ENCODE measurements around the gene PXMP2.

Gene PXMP2

GRCh38 chr12:132687211-132688164, at the start of gene PXMP2, which contains the start of gene POLE:
TSS of gene PXMP2 (plus strand) at chr12:132687587. CDS start at chr12:132687671, 84 bp downstream.
TSS of gene POLE (minus strand) at chr12:132687342. CDS start at chr12:132687315, 27 bp downstream.
- DNase-seq, result peak; percentile 97

- DNase-seq, result no peak
Observed at GRCh38 chr12:132637811-132638210, 49.6 kb upstream of the PXMP2 start.

DNA sequence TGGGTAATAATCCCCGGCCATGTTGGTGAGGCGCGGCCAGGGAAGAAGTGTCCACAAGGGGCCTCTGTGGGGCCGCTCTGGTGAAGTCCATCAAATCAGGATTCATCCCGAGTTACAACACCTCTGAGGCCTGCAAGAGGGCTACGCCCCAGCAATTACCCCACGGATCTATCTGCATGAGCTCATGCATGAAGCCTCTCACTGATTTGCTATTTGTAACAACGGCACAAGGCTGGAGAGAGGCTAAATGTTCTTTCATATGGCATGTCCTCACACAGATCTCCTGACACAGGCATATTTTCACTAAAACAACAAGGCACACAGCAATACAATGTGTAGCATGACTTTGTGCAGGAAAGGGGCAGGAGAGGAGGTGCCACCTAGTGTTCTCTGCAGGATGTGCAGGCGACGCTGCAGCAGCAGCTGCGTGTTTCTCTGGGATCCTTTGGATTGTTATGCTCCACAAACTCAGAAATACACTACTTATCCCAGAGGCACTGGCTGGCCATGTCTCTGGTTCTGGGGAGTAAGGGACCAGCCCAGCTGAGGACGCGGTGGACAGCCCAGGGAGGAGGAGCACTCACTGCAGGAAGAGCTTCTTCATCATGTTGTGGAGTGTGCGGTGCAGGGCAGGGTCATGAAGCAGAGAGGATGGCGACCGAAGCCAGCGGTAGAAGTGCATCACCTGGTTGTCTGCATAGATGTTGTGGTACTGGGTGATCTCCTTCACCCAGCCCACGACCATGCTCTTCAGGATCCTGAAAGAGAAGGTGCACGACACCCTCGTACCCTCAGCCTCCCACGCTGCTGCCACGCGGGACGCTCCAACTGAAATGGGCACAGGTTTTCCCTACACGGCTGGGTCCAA, 48.6 kb upstream of the PXMP2 start:
- DNase-seq, result peak; percentile 24

DNA sequence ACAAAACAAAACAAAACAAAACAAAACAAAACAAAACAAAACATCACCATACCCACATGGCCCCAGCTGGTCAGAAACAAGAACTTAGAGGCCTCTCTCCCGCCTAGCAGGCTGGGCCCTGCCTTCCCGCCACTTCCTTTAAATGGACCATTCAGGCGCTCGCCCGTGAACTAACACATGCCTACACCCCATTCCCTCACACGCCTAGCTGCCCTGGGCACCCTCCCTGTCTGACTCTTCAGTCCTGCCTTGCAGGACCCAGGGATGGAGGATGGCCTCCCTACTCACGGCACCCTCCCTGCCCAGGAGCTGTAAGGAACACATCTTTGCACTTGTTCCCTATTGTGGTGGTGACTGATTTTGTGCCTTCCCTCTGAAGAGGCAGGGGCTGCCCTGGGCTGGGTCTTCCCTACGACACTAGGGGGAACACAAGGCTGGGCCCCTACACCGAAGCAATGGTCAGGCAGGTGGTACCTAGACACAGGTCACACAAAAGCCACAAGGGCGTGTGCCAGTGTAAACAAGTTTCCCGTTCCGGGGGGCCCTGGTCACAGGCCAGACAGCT, 47.3 kb upstream of the PXMP2 start:
- DNase-seq, result no peak

DNA sequence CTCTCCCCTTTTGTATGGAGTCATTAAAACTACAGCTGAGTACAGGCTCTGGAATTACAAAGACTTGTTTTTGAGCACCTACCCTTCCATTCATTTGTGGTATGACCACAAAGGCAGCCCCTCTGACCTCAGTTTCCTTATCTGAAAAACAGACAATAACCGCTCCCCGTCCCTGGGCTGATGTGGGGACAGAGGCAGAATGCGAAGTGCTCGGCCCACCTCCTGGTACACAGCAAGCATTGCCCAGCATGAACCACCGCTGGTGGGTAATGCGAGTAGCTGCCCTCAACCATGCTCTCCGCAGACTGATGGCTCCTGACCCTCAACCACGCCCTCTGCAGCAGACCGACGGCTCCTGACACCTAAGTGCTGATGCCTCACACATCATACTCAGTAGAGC, 46.5 kb upstream of the PXMP2 start:
- no peak for DNase-seq

DNA sequence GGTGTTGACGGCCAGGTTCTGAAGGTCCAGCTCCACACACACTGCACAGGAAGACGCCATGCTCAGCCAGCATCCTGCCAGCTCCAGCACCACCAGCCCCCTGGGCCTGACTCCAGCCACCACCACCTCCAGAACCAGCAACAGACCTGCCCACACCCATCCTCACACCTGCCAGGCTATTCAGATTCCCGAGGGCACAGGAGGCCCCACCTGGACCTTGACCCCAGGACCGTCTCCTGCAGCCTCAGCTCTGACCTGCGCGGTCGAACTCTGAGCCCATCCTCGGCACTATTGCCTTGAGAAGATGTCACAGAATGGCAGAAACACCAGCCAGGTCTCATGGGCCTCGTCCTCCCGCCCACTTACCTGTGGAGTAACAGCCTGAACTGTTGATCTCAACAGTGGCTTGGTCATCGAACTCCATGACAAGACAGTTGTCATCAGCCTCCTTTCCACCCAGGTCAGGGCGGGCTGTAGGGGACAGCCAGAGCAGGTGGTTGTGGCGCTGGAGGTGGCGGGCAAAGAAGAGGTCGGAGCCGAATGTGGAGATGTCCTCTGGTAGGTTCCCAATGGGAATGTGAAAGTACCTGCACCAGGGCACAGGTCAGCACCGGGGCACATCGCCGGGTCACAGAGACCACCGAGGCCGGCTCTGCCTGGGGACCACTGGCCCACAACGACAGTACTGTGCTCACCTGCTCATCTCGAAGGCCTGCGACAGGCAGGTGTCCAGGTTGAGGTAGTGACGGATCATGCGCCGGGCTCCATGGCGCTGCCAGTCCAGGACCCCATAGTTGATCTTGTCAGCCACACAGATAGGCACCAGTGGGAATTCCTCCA, 45.4 kb upstream of the PXMP2 start:
- no peak for DNase-seq

DNA sequence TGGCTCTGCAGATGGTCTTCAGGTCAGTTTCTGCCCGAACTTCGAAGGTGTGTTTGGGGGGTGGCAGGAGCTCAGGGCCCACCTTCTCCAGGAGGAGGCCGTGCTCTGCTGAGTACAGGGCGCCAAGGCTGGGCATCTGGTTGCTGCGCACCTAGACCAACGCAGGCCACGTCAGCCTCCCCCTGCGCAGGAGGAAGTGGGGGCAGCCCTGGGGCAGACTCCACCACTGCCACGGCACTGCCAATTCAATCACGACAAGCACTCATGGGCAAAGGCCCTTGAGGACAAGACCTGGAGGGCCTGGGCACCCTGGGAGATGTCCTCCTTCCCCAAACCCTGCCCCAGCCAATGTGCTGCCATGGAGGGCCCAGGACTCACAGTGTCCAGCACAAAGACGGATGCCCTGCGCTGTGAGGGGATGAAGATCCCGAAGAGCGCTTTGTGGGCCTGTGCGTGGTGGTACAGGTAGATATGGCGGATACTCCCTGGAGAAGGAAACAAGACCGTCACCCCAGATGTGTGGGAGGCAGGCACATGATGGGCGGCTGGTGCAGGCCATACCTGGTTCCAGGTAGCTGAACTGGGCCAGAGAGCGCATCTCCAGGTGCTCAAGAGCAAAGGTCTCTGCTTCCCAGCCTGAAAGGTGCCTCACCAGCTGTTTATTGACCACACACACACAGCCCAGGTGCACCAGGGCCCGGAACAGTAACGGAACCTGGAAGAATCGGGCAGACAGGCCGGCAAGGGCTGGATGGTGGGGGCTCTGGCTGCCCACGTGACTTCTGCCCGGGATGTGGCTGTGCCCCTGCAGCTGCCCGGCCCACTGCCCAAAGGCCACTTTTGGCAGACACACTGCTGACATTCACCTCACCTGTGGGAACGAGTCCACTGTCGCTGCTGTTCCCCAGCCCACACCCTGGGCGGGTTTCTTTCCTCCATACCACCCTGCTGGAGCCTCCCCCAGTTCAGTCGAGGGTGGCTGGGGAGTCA, 44.2 kb upstream of the PXMP2 start:
- DNase-seq, result no peak

DNA sequence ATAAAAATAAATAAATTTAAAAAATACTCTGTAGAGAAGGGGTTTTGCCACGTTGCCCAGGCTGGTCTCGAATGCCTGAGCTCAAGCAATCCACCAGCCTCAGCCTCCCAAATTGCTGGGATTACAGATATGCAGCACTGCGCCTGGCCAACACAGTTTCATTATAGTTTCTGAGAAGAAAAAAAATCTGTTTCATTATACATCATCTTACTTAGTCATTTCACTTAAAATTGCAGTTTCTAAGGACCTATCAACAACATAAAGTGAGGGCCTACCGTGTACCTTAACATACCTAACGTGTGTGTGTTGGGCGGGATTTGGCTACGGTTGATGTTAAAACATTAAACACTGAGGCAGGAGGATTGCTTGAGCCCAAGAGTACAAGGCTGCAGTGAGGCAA, 40.5 kb upstream of the PXMP2 start:
- DNase-seq, result peak; percentile 50

DNA sequence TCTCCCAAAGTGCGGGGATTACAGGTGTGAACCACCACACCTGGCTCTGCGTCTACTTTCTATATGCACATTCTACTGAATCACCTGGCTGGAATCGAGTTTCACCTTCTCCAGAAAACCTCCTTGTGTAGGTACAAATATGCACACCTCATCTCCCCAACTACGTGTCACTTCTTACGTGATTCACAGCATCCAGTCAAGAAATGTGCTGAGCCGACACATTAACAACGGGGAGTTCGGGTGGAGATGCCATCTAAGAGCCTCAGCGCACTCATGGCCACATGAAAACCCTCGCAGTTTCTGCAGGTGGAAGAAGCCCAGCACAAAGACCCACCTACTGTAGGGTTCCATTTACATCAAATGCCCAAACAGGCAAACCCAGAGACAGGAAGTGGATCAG, 39.5 kb upstream of the PXMP2 start:
- DNase-seq, result no peak

GRCh38 chr12:132648616-132649225, 38.7 kb upstream of the PXMP2 start:
- DNase-seq, result no peak

DNA sequence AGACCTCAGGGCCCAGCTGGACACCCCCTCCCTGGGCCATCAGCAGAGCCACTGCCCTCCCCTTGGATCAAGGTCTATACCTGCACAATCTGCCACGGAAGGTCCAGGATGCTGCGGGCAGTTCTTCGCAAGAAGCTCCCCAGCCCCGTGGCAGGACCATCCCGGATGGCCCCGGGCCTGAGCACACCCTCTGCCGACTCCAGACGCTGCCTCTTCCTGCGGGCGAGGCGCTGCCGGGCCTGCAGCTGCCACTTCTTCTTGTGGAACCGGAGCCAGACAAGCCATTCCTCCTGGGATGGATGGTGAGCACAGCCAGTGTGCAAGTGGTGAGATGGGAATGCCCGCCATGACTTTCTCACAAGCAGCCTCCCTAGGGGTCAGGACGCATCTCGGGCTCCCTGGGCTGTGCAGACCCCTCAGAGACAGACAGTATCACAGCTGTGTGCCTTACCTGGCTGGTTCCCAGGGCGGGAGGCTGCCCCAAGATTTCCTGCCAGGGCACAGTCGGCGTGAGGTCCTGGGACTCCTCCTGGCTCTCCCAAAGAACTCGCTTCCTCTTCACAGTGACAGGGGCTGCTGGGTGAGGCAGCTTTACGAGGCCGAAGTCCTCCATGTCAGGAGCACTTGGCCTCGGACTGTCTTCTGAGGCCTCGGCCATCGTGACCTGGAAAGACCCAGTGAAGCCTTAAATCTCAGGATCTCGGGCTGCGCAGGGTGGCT, 38.0 kb upstream of the PXMP2 start:
- DNase-seq, result no peak

GRCh38 chr12:132651444-132652100, 35.8 kb upstream of the PXMP2 start:
- DNase-seq, result no peak

DNA sequence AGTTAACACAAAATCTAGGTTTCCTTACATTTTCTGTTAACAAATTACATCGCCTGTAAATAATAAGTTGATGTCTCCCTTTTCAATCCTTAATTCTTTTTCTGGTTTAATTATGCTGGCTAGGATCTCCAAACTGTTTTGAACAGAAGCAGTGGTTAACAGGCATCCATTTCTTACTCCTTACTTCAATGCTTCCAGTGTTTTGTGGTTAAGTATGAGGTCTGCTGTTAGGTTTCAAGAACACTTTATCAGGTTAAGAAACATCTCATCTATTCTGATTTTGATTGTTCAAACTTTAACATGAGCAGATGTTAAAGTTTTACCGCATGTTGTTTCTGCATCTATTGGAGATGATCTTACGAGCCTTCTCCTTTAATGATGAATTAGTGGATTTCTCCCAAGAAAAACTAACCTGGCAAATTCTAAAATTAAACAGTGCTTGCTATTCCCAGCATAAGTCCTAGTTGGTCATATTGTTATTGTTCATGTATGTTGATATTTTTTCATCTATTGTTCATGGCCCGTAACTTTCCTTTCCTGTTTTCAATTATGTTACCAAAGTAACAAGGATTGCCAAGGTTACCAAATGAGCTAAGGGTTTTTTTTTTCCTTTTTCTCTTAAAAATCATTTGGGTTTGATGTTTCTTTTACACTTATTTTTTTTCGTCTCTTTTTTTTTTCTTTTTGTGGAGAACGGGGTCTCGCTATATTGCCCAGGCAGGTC, 33.7 kb upstream of the PXMP2 start:
- DNase-seq, result peak; percentile 38

- DNase-seq, result no peak
Observed at GRCh38 chr12:132657004-132657727, 30.2 kb upstream of the PXMP2 start.

DNA sequence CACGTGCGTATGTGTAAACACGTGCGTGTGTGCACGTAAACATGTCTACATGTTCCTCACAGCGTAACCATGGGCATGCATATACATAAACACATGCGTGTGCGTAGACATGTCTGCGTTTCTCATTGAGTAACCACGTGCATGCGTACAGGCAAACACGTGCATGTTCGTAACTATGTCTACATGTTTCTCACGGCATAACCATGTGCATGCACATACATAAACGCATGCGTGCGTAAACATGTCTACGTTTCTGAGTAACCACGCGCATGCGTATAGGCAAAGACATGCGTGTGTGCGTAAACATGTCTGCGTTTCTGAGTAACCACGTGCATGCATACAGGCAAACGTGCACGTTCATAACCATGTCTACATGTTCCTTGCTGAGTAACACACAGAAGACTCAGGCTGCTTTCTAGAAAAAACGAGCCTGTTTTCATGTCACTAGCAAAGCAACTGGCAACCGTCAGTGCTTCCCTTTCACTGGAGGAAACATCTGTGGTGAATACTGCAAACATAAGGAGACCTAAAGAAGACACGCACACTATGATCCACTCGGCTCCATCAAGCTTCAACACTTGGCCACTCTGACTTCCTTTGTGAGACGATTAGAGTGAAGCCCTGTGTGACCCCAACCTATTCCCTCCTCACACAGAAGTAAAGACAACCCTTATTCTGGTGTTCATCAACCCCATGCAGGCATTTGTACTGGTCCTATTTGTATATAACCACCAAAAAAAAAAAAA, 29.1 kb upstream of the PXMP2 start:
- DNase-seq, result no peak

DNA sequence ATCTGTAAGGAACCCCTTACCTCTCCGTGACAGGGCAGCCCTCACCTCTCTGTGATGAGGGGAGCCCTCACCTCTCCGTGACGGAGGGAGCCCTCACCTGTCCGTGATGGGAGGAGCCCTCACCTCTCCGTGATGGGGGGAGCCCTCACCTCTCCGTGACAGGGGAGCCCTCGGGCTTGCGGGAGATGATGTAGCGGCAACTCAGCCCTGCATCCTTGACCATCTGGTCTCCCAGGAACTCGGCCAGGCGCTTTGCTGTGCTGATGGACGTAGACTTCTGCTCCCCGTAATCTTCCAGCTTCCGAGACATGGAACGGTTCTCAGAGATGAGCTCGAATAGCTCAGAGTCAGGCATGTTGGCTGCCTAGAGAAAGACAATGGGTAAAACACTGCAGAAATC, 28.2 kb upstream of the PXMP2 start:
- no peak for DNase-seq

- no peak for DNase-seq
Observed at GRCh38 chr12:132660052-132660451, 27.3 kb upstream of the PXMP2 start.

Data from activated CD4-positive, alpha-beta T cell treated with anti-CD3 and anti-CD28 coated beads, Interleukin-10, Interleukin-2, amounts not matched to agents 100 ng/mL and 50 ng/mL, durations not matched to agents 16 hours and 8 hours (primary cell).